ENCODE results near the gene SFMBT2.
"Not testable (repeated sequence)": the region's sequence is repeated elsewhere in the genome, so short reads cannot be mapped to it uniquely, and the experiment has no call there.

Gene SFMBT2

GRCh38 chr10:7225133-7225532 lies 185.7 kb downstream of the SFMBT2 start:
- H3F3A ChIP-seq (ENCODE audit: control insufficient read depth, insufficient read depth), result no peaks in the 10 kb centered on the region
- TF ChIP-seq EZH2phosphoT487 (IDR thresholded peaks at IDR 0.05; ENCODE audit: borderline replicate concordance, low read length), result no peak
- peaks cover 9% of the 10 kb centered on the region for H3K36me3 ChIP-seq (ENCODE audit: control insufficient read depth, low read length)
- H3K4me2 ChIP-seq (ENCODE audit: low read length), result no peak overlapping the region
- no peak overlapping the region for H3K4me3 ChIP-seq (ENCODE audit: low read length)
- H4K20me1 ChIP-seq (ENCODE audit: control insufficient read depth, insufficient read depth, low read depth, low read length), result no peaks in the 10 kb centered on the region
- no peaks in the 10 kb centered on the region for H3K4me1 ChIP-seq (ENCODE audit: control insufficient read depth, low read length)
- no peak overlapping the region for H3K27ac ChIP-seq (ENCODE audit: low read depth, low read length)
- no peaks in the 10 kb centered on the region for H3K9me3 ChIP-seq (ENCODE audit: control insufficient read depth, insufficient read depth, low read length)
- no peaks in the 10 kb centered on the region for H3K9me2 ChIP-seq (replicated peaks; ENCODE audit: control insufficient read depth, low read length)
- H3K79me2 ChIP-seq (ENCODE audit: control insufficient read depth, low read length), result no peaks in the 10 kb centered on the region
- no peaks in the 10 kb centered on the region for H3K27me3 ChIP-seq (ENCODE audit: control insufficient read depth, low read length)

GRCh38 chr10:7218968-7219367 lies 191.9 kb downstream of the SFMBT2 start:
- H3K9me2 ChIP-seq (replicated peaks; ENCODE audit: control insufficient read depth, low read length), result no peaks in the 10 kb centered on the region
- no peaks in the 10 kb centered on the region for H3K9me3 ChIP-seq (ENCODE audit: control insufficient read depth, insufficient read depth, low read length)

GRCh38 chr10:7212696-7213095 lies 198.1 kb downstream of the SFMBT2 start:
- H3K4me3 ChIP-seq (ENCODE audit: low read length); H3K27ac ChIP-seq (ENCODE audit: low read depth, low read length); H3F3A ChIP-seq (ENCODE audit: control insufficient read depth, insufficient read depth); H3K27me3 ChIP-seq (ENCODE audit: control insufficient read depth, low read length); H3K4me2 ChIP-seq (ENCODE audit: low read length); H3K9me2 ChIP-seq (replicated peaks; ENCODE audit: control insufficient read depth, low read length); H3K4me1 ChIP-seq (ENCODE audit: control insufficient read depth, low read length); H3K9me3 ChIP-seq (ENCODE audit: control insufficient read depth, insufficient read depth, low read length); H3K79me2 ChIP-seq (ENCODE audit: control insufficient read depth, low read length); H4K20me1 ChIP-seq (ENCODE audit: control insufficient read depth, insufficient read depth, low read depth, low read length); H3K36me3 ChIP-seq (ENCODE audit: control insufficient read depth, low read length): not testable (repeated sequence)

More at GRCh38 chr10:7218968-7219367, 191.9 kb downstream of the SFMBT2 start:
- H4K20me1 ChIP-seq (ENCODE audit: control insufficient read depth, insufficient read depth, low read depth, low read length), result no peaks in the 10 kb centered on the region
- no peaks in the 10 kb centered on the region for H3K79me2 ChIP-seq (ENCODE audit: control insufficient read depth, low read length)
- H3K4me2 ChIP-seq (ENCODE audit: low read length), result no peak overlapping the region
- no peak overlapping the region for H3K4me3 ChIP-seq (ENCODE audit: low read length)
- H3K4me1 ChIP-seq (ENCODE audit: control insufficient read depth, low read length), result no peaks in the 10 kb centered on the region
- H3K36me3 ChIP-seq (ENCODE audit: control insufficient read depth, low read length), result no peaks in the 10 kb centered on the region
- no peaks in the 10 kb centered on the region for H3F3A ChIP-seq (ENCODE audit: control insufficient read depth, insufficient read depth)
- no peak overlapping the region for H3K27ac ChIP-seq (ENCODE audit: low read depth, low read length)
- no peaks in the 10 kb centered on the region for H3K27me3 ChIP-seq (ENCODE audit: control insufficient read depth, low read length)
- TF ChIP-seq EZH2phosphoT487 (IDR thresholded peaks at IDR 0.05; ENCODE audit: borderline replicate concordance, low read length) (no peak), CTCF (IDR thresholded peaks at IDR 0.05; ENCODE audit: low read depth, low read length, poor library complexity, severe bottlenecking) (no peak)

- no peaks in the 10 kb centered on the region for H3K9me2 ChIP-seq (replicated peaks; ENCODE audit: control insufficient read depth, low read length)
- no peak overlapping the region for H3K4me3 ChIP-seq (ENCODE audit: low read length)
- H3K36me3 ChIP-seq (ENCODE audit: control insufficient read depth, low read length), result no peaks in the 10 kb centered on the region
- no peaks in the 10 kb centered on the region for H4K20me1 ChIP-seq (ENCODE audit: control insufficient read depth, insufficient read depth, low read depth, low read length)
- no peak for TF ChIP-seq CTCF (IDR thresholded peaks at IDR 0.05; ENCODE audit: low read depth, low read length, poor library complexity, severe bottlenecking)
- no peaks in the 10 kb centered on the region for H3F3A ChIP-seq (ENCODE audit: control insufficient read depth, insufficient read depth)
- no peaks in the 10 kb centered on the region for H3K27me3 ChIP-seq (ENCODE audit: control insufficient read depth, low read length)
- no peak overlapping the region for H3K27ac ChIP-seq (ENCODE audit: low read depth, low read length)
- no peaks in the 10 kb centered on the region for H3K9me3 ChIP-seq (ENCODE audit: control insufficient read depth, insufficient read depth, low read length)
- H3K4me1 ChIP-seq (ENCODE audit: control insufficient read depth, low read length), result no peaks in the 10 kb centered on the region
- H3K4me2 ChIP-seq (ENCODE audit: low read length), result no peak overlapping the region
- no peaks in the 10 kb centered on the region for H3K79me2 ChIP-seq (ENCODE audit: control insufficient read depth, low read length)
Measured at GRCh38 chr10:7211857-7212577, 198.8 kb downstream of the SFMBT2 start.
